Suprapubic skin (tissue), 4 donors: Measurements from ENCODE around the gene PLXND1. TPM values are rescaled to one million over a fixed set of nuclear protein-coding genes. Genes with fewer than 3 reads are reported as not detected.

ENCODE experiments used
- DNase-seq, 2 donors: peaks; one replicate each; pipeline ENCODE4 v3.0.0-alpha.2; 2019; ENCODE audit warnings: low spot score in 2 of 2
- H3K27ac ChIP-seq: fragments of 200-600 bp; sonication (generic); one replicate; pipeline ENCODE4 v1.5.1; 2019
- H3K27me3 ChIP-seq: fragments of 200-600 bp; sonication (generic); one replicate; pipeline ENCODE4 v1.5.1; 2019
- H3K36me3 ChIP-seq: fragments of 200-600 bp; sonication (generic); one replicate; pipeline ENCODE4 v1.5.1; 2019
- H3K4me1 ChIP-seq: fragments of 200-600 bp; sonication (generic); one replicate; pipeline ENCODE4 v1.5.1; 2019
- H3K4me3 ChIP-seq: fragments of 200-600 bp; sonication (generic); one replicate; pipeline ENCODE4 v1.5.1; 2019; ENCODE audit warnings: mild to moderate bottlenecking
- H3K9me3 ChIP-seq: fragments of 200-600 bp; sonication (generic); one replicate; pipeline ENCODE4 v1.5.1; 2019
- CTCF ChIP-seq, 2 donors: fragments of 200-600 bp in 1 of 2; fragments of 450-650 bp in 1 of 2; sonication (generic) in 1 of 2; IDR thresholded peaks; one replicate each; pipeline ENCODE4 v1.5.1; 2016 to 2019; ENCODE audit warnings: antibody characterized with exemption in 2 of 2, mild to moderate bottlenecking in 1 of 2, moderate library complexity in 1 of 2
- EP300 ChIP-seq: sonication (generic); formaldehyde crosslinking; IDR thresholded peaks from one replicate; pipeline ENCODE4 v1.6.1; 2017; ENCODE audit warnings: antibody characterized with exemption
- POLR2A ChIP-seq, 2 donors: fragments of 450-650 bp; IDR thresholded peaks; one replicate each; pipeline ENCODE4 v1.6.1; 2017; ENCODE audit warnings: antibody characterized with exemption in 2 of 2, mild to moderate bottlenecking in 2 of 2, moderate library complexity in 2 of 2
- POLR2AphosphoS5 ChIP-seq, 3 donors: sonication (generic); formaldehyde crosslinking; IDR thresholded peaks; one replicate each; pipeline ENCODE4 v1.6.1; 2017; ENCODE audit warnings: antibody characterized with exemption in 3 of 3
- WGBS: methylation state at CpG from one replicate; pipeline ENCODE4 v1.1.5; 2018; 5-methylcytosine and 5-hydroxymethylcytosine counted together
- total RNA-seq, 4 donors: library from RNA; depleted of rRNA; stranded (reverse); fragments of >200 nt; gene quantifications; one replicate each; pipeline ENCODE4 v1.1.0, GENCODE V29; 2016

Gene PLXND1
- total RNA-seq, 4 donors from 2014 or later = 19.0 to 51.0 (median 30.8) TPM

DNA sequence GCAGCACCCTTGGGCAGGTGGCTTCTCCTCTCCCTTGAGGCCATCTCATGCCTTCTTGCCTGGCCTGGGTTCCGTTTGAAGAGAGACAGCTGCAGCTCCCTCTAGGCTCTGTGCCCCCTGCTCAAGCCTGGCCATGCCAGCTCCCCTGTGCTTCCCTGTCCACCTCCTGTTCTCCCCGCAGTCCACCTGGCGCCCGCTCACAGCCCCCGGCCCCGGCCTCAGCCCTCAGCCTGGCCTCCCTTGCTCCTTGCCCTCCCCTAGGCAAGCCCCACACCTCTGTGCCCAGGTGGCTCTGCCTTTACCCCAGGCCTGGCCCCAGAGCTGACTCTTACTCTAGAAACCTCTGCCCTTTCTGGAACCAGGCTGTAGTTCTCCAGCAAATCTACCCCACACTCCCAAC, 91.9 kb downstream of the PLXND1 start:
- WGBS = 98% methylated on average over 6 of the region's 6 CpGs
- H3K4me1 ChIP-seq = no peaks in the 10 kb centered on the region
- no peak for DNase-seq
- no peaks in the 10 kb centered on the region for H3K9me3 ChIP-seq
- H3K36me3 ChIP-seq = peaks cover 87% of the 10 kb centered on the region
- no peak overlapping the region for H3K4me3 ChIP-seq
- H3K27me3 ChIP-seq = no peaks in the 10 kb centered on the region
- H3K27ac ChIP-seq = no peak overlapping the region
- TF ChIP-seq EP300 = no peak
- no peak for TF ChIP-seq POLR2A (IDR thresholded peaks at IDR 0.05)
- no peak for TF ChIP-seq CTCF (IDR thresholded peaks at IDR 0.05)

GRCh38 chr3:129514110-129514509, 92.4 kb downstream of the PLXND1 start:
- TF ChIP-seq POLR2A (IDR thresholded peaks at IDR 0.05) (no peak), POLR2AphosphoS5 (IDR thresholded peaks at IDR 0.05) (no peak), CTCF (IDR thresholded peaks at IDR 0.05) (no peak), EP300 (no peak)
- no peaks in the 10 kb centered on the region for H3K4me1 ChIP-seq
- no peak overlapping the region for H3K4me3 ChIP-seq
- no peaks in the 10 kb centered on the region for H3K9me3 ChIP-seq
- no peak for DNase-seq
- H3K36me3 ChIP-seq = peaks cover 83% of the 10 kb centered on the region
- H3K27ac ChIP-seq = no peak overlapping the region
- 83% methylated on average over 10 of the region's 10 CpGs for WGBS
- no peaks in the 10 kb centered on the region for H3K27me3 ChIP-seq

- no peak for TF ChIP-seq CTCF (IDR thresholded peaks at IDR 0.05)
- no peak for TF ChIP-seq POLR2AphosphoS5 (IDR thresholded peaks at IDR 0.05)
- TF ChIP-seq EP300 = no peak
- no peak for TF ChIP-seq POLR2A (IDR thresholded peaks at IDR 0.05)
- H3K4me1 ChIP-seq = no peaks in the 10 kb centered on the region
- H3K9me3 ChIP-seq = no peaks in the 10 kb centered on the region
- H3K36me3 ChIP-seq = peaks cover 78% of the 10 kb centered on the region
- 89% methylated on average over 8 of the region's 8 CpGs for WGBS
- H3K27ac ChIP-seq = no peak overlapping the region
- H3K27me3 ChIP-seq = no peaks in the 10 kb centered on the region
- no peak overlapping the region for H3K4me3 ChIP-seq
- no peak for DNase-seq
These were observed 92.8 kb downstream of the PLXND1 start for GRCh38 chr3:129513705-129514104.

DNA sequence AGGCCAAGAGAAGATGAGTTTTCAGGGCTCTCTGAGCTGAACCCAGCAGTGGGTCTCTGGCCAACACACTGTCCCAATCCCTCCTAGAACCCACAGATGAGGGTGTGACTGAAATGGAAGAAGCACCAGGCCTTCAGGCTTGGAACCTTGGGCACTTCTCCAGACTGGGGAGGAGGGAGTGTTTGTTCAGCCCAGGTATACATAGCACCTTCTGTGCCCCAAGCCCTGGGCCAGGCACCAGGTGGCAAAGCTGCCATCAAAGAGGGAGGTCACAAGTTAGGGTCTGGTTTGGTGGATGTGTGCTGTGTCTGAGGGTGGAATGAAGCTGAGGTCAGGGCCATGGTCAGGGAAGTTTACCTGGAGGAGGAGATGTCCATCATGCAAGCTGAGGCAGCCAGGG, 93.9 kb downstream of the PLXND1 start:
- H3K9me3 ChIP-seq = no peaks in the 10 kb centered on the region
- H3K27ac ChIP-seq = no peak overlapping the region
- TF ChIP-seq EP300 = no peak
- no peak for TF ChIP-seq POLR2A (IDR thresholded peaks at IDR 0.05)
- no peak for TF ChIP-seq CTCF (IDR thresholded peaks at IDR 0.05)
- TF ChIP-seq POLR2AphosphoS5 (IDR thresholded peaks at IDR 0.05) = no peak
- H3K4me1 ChIP-seq = no peaks in the 10 kb centered on the region
- H3K36me3 ChIP-seq = peaks cover 67% of the 10 kb centered on the region
- no peak for DNase-seq
- H3K4me3 ChIP-seq = no peak overlapping the region
- H3K27me3 ChIP-seq = no peaks in the 10 kb centered on the region

GRCh38 chr3:129507181-129507831, 99.2 kb downstream of the PLXND1 start:
- Histone ChIP-seq H3K4me1 (no peaks in the 10 kb centered on the region), H3K4me3 (no peak overlapping the region), H3K27ac (no peak overlapping the region), H3K27me3 (no peaks in the 10 kb centered on the region), H3K36me3 (peaks cover 57% of the 10 kb centered on the region), H3K9me3 (no peaks in the 10 kb centered on the region)
- WGBS = 69% methylated on average over 6 of the region's 9 CpGs
- no peak for DNase-seq
- no peak for TF ChIP-seq CTCF (IDR thresholded peaks at IDR 0.05)
- TF ChIP-seq POLR2AphosphoS5 (IDR thresholded peaks at IDR 0.05) = no peak
- TF ChIP-seq POLR2A (IDR thresholded peaks at IDR 0.05) = no peak
- TF ChIP-seq EP300 = no peak
